GM12801 (cell line): Measurements from ENCODE around the gene DYNC2LI1.

Experiments used
- TF ChIP-seq, protein P1 (sequence below): IDR thresholded peaks from one replicate; pipeline ENCODE4 v1.5.1; 2011; ENCODE audit warnings: control low read depth; ENCODE audit not compliant: insufficient read length; ENCODE audit errors: extremely low read depth

DYNC2LI1 gene

DNA sequence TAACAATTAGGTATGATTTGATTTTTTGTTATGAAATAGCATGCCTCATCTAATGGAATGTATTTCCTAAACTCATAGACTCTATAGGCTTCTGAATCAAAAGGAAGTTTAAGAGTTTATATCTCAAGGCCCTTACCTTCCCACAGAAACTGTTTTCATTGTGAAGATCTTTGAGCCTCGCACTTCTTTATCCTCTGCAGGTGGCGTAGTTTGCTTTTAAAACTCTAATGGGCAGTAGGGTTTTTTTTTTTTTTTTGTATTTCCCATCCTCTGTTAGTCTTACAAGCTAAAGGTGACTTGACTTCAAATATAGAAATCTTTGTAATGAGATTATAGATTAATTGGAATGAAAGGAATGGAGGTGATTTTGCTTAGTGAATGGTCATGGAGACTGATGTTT, 28.3 kb downstream of the DYNC2LI1 start:
- TF ChIP-seq, protein P1, sequence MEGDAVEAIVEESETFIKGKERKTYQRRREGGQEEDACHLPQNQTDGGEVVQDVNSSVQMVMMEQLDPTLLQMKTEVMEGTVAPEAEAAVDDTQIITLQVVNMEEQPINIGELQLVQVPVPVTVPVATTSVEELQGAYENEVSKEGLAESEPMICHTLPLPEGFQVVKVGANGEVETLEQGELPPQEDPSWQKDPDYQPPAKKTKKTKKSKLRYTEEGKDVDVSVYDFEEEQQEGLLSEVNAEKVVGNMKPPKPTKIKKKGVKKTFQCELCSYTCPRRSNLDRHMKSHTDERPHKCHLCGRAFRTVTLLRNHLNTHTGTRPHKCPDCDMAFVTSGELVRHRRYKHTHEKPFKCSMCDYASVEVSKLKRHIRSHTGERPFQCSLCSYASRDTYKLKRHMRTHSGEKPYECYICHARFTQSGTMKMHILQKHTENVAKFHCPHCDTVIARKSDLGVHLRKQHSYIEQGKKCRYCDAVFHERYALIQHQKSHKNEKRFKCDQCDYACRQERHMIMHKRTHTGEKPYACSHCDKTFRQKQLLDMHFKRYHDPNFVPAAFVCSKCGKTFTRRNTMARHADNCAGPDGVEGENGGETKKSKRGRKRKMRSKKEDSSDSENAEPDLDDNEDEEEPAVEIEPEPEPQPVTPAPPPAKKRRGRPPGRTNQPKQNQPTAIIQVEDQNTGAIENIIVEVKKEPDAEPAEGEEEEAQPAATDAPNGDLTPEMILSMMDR, result no peak

DNA sequence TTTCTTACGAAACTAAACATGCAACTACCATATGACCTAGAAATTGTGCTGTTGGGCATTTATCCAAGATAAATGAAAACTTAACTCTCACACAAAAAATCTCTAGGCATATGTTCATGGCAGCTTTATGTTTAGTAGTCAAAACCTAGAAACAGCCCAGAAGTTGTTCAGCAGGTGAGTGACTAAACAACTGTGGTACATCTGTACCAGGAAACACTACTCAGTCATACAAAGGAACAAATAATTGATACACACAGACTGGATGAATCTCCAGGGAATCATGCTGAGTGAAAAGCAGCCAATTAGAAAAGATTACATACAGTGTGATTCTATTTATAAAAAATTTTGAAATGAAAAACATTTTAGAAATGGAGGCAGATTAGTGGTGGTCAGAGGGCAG, 29.3 kb downstream of the DYNC2LI1 start:
- TF ChIP-seq, protein P1, result no peak

DNA sequence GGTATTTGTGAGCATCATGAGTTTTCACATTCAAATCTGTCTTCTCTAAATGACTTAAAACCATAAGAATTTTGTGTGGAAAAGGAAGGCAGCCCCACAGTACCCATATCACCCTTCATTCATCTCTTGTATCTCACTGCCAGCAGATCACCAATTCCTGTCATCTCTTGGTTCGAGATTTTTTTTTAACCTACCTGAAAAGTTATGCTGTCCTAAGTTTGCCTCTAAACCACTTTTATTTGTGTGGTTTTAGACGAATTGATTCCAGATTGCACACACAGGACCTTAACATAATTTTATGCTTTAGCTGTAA, 32.8 kb downstream of the DYNC2LI1 start:
- TF ChIP-seq, protein P1, result no peak

DNA sequence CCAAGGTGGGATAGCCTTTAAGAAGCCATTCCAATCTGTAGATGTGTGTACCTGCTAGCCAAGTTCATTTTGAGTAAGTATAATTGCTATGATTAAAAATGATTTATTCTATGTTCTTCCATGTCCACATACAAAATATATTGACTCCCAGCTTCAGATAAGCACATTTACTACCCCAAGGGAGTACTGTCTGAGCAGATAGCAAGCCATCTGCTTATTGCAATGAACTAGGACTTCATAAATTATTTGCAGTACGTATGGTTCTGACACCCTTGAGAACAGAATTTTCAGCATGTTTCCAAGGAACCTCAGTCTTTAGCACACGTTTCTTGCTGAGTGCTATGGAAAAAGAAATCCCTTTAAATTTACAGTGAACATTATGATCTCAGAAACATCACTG, 36.6 kb downstream of the DYNC2LI1 start:
- TF ChIP-seq, protein P1, result no peak

DNA sequence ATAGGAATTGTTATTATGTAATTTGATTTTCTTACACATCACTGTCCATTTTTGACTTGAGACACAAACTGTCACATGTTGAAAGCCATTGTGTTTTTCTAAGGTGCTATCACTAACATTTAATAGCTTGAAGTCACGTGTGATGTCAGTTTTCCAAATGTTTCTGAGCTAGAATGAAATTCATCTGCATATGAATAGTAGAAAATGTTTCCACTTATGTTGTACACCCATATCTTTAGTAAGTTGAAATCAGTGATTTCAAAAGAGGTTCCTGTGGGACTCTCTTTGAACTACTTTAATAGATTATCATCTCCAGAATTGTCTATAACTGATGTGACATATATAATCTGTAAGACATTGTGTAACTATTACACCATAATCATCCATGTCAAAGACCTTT, 37.0 kb downstream of the DYNC2LI1 start:
- TF ChIP-seq, protein P1, result no peak

DNA sequence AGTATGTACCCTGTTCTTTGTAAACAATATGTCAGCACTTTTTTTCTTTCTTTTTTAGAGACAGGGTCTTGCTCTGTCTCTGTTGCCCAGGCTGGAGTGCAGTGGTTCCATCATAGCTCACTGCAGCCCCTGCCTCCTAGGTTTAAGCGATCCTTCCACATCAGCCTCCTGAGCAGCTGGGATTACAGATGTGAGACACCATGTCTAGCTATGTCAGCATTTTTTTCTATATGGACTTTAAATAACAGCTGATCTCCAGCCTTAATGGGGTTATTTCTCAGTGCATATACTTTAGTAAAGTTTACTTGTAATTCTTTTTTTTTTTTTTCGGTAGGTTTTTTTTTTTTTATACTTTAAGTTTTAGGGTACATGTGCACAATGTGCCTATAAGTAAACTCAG, 38.2 kb downstream of the DYNC2LI1 start:
- TF ChIP-seq, protein P1, result no peak

DNA sequence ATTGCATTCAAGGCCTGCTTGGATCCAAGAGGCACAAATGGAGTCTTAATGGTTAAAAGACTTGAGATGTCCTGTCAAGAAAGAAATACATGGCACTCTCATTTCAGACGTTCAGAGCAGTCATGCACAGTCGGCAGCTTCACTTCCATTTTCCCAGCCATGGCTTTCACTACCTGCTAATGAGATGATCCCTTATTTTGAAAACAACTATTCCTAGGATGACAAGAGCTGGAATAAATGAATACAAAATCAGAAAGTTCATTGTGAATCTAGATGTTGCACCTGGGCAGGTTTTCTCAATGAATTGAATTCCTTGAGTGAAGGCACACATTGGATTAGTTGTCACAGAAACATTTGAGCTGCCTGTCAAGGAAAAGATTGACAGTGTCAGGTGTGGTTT, 39.1 kb downstream of the DYNC2LI1 start:
- TF ChIP-seq, protein P1, result no peak

DNA sequence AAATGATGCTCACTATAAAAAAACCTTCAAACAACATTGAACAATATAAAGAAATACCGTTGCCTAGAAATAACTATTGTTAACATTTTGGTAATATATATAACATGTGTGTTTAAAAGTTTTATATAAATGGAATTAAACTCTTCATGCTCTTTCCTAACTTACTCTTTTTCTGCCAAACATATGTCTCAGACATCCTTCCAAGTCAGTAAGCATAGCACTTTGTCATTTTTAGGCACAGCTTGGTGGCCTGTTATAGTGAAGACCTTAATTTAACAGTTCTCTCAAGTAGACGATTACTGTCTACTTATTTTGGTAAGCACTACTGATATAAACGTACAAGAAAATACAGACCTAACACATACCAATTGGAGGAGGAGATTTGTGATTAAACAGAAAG, 40.9 kb downstream of the DYNC2LI1 start:
- TF ChIP-seq, protein P1, result no peak
